Endometrial microvascular endothelial cells (primary cell): ENCODE results near the gene TEX28. TPM values are rescaled to one million over a fixed set of nuclear protein-coding genes. Genes with fewer than 3 reads are reported as not detected.
"Not testable (repeated sequence)": the region's sequence is repeated elsewhere in the genome, so short reads cannot be mapped to it uniquely, and the experiment has no call there.

ENCODE experiments used
- in situ Hi-C: cut with HindIII; loops from 2 replicates; pipeline ENCODE4 v1.10.0; 2017; ENCODE audit warnings: low sequenced_read_pairs, low pct_unique_long_range_greater_than_20kb; ENCODE audit errors: inconsistent ontology term
- total RNA-seq: library from RNA; depleted of rRNA; stranded (reverse); fragments of >200 nt; gene quantifications from one replicate; pipeline ENCODE4 v1.2.3, GENCODE V29; 2015; ENCODE audit errors: inconsistent ontology term

TEX28 gene
- total RNA-seq, 1 donor from 2014 or later: not detected

GRCh38 chrX:154263072-154263471 is 31.9 kb downstream of the TEX28 start:
- in situ Hi-C loops: not testable (repeated sequence)

- in situ Hi-C loops: not testable (repeated sequence)
Observed at GRCh38 chrX:154258711-154259110, 36.2 kb downstream of the TEX28 start.

- in situ Hi-C loops: not testable (repeated sequence)
Observed at GRCh38 chrX:154257282-154257681, 37.6 kb downstream of the TEX28 start, which contains the start of gene OPN1MW3. OPN1MW3 (plus strand) TSS chrX:154257582; CDS start chrX:154257620, 38 bp downstream.

- in situ Hi-C loops: not testable (repeated sequence)
Observed at GRCh38 chrX:154248076-154248475, 46.8 kb downstream of the TEX28 start.

GRCh38 chrX:154247377-154248045 is 47.4 kb downstream of the TEX28 start:
- in situ Hi-C loops: not testable (repeated sequence)

GRCh38 chrX:154239982-154240503 is 54.9 kb downstream of the TEX28 start:
- in situ Hi-C loops: not testable (repeated sequence)

- in situ Hi-C loops: not testable (repeated sequence)
Observed at GRCh38 chrX:154238939-154239559, 55.9 kb downstream of the TEX28 start.

- in situ Hi-C loops: not testable (repeated sequence)
Observed at GRCh38 chrX:154233620-154234019, 61.3 kb downstream of the TEX28 start.

- in situ Hi-C loops: not testable (repeated sequence)
Observed at GRCh38 chrX:154231443-154231842, 63.5 kb downstream of the TEX28 start.

GRCh38 chrX:154226706-154227105 is 68.2 kb downstream of the TEX28 start:
- in situ Hi-C loops: not testable (repeated sequence)

- in situ Hi-C loops: not testable (repeated sequence)
Observed at GRCh38 chrX:154225292-154225691, 69.6 kb downstream of the TEX28 start.

Other genes starting within 250 kb of the TEX28 start
- gene MECP2, start 197.4 kb downstream of the TEX28 start, total RNA-seq: 20.5 TPM
- not detected for gene OPN1LW, start 150.9 kb downstream of the TEX28 start, total RNA-seq
- gene OPN1MW, start 112.5 kb downstream of the TEX28 start, total RNA-seq: not detected
- gene OPN1MW2, start 75.4 kb downstream of the TEX28 start, total RNA-seq: not detected
- not detected for gene OPN1MW3, start 37.5 kb downstream of the TEX28 start, total RNA-seq
- not detected for gene TKTL1, start 671 bp upstream of the TEX28 start, total RNA-seq
- 1,820 TPM for gene FLNA, start 79.5 kb upstream of the TEX28 start, total RNA-seq
- gene EMD, start 84.2 kb upstream of the TEX28 start, total RNA-seq: 67.0 TPM
- 7,561 TPM for gene RPL10, start 103.3 kb upstream of the TEX28 start, total RNA-seq
- 138 TPM for gene DNASE1L1, start 114.1 kb upstream of the TEX28 start, total RNA-seq
- 36.1 TPM for gene TAFAZZIN, start 116.4 kb upstream of the TEX28 start, total RNA-seq
- gene ATP6AP1, start 133.6 kb upstream of the TEX28 start, total RNA-seq: 108 TPM
- gene GDI1, start 142.0 kb upstream of the TEX28 start, total RNA-seq: 110 TPM
- gene FAM50A, start 149.0 kb upstream of the TEX28 start, total RNA-seq: 34.3 TPM
- gene PLXNA3, start 163.2 kb upstream of the TEX28 start, total RNA-seq: 8.9 TPM
- 30.1 TPM for gene LAGE3, start 184.2 kb upstream of the TEX28 start, total RNA-seq
- 59.1 TPM for gene UBL4A, start 191.5 kb upstream of the TEX28 start, total RNA-seq
- gene SLC10A3, start 195.5 kb upstream of the TEX28 start, total RNA-seq: 33.6 TPM
- gene FAM3A, start 221.1 kb upstream of the TEX28 start, total RNA-seq: 44.4 TPM